Activated naive CD4-positive, alpha-beta T cell treated with anti-CD3 and anti-CD28 coated beads, Interleukin-2, amount 50 U/mL, for 72 hours (primary cell): ENCODE results near the gene FBLN7. TPM values are rescaled to one million over a fixed set of nuclear protein-coding genes. Genes with fewer than 3 reads are reported as not detected.
"Not testable (repeated sequence)": the region's sequence is repeated elsewhere in the genome, so short reads cannot be mapped to it uniquely, and the experiment has no call there.

Source experiments
- ATAC-seq, 2 donors: fragments of 150-1000 bp; cut with Tn5 transposase; 2 replicates each; pipeline ENCODE4 v1.10.0; 2021; ENCODE audit warnings: mild to moderate bottlenecking in 2 of 2, moderate library complexity in 2 of 2
- DNase-seq, 2 donors: peaks; one replicate each; pipeline ENCODE4 v3.0.0; 2021 to 2022; ENCODE audit warnings: low spot score in 2 of 2
- H3K27ac Mint-ChIP-seq, 2 donors: one replicate each; pipeline ENCODE4 v1.8.0; 2022; ENCODE audit warnings: mild to moderate bottlenecking in 2 of 2, mixed read lengths in 2 of 2
- H3K36me3 Mint-ChIP-seq, 2 donors: one replicate each; pipeline ENCODE4 v1.8.0; 2022; ENCODE audit warnings: mixed read lengths in 2 of 2
- H3K9me3 Mint-ChIP-seq, 2 donors: one replicate each; pipeline ENCODE4 v1.8.0; 2022; ENCODE audit warnings: mixed read lengths in 2 of 2
- total RNA-seq, 2 donors: library from RNA; stranded (reverse); gene quantifications; one replicate each; pipeline ENCODE4 v1.2.3, GENCODE V29; 2022

FBLN7 gene
- total RNA-seq, 2 donors from 2014 or later: 25.4 to 48.5 TPM

GRCh38 chr2:112136096-112136495 lies 2.1 kb upstream of the FBLN7 start:
- H3K9me3 Mint-ChIP-seq: peaks cover 5 to 6% of the 10 kb centered on the region in 2 donors
- no peak for ATAC-seq
- H3K36me3 Mint-ChIP-seq: peaks cover 11 to 15% of the 10 kb centered on the region in 2 donors
- DNase-seq: no peak
- H3K27ac Mint-ChIP-seq: peak overlapping the region; percentile 17 to 89

- Mint-ChIP-seq H3K36me3 (peaks cover 8 to 15% of the 10 kb centered on the region in 2 donors), H3K27ac (peak overlapping the region; percentile 22 to 89), H3K9me3 (peaks cover 2 to 3% of the 10 kb centered on the region in 2 donors)
- DNase-seq: no peak
- peak; percentile 53 to 88 for ATAC-seq
These were observed 548 bp upstream of the FBLN7 start for GRCh38 chr2:112137516-112138158.

GRCh38 chr2:112139033-112139614 lies 939 bp downstream of the FBLN7 start:
- not testable (repeated sequence) for DNase-seq, ATAC-seq, H3K27ac Mint-ChIP-seq, H3K9me3 Mint-ChIP-seq
- H3K36me3 Mint-ChIP-seq: peaks cover under 1 to 15% of the 10 kb centered on the region in 2 donors

GRCh38 chr2:112139661-112140204 lies 1.5 kb downstream of the FBLN7 start:
- H3K9me3 Mint-ChIP-seq, DNase-seq, ATAC-seq, H3K27ac Mint-ChIP-seq: not testable (repeated sequence)
- peaks cover 0 to 15% of the 10 kb centered on the region in 2 donors for H3K36me3 Mint-ChIP-seq

GRCh38 chr2:112140205-112140802 lies 2.1 kb downstream of the FBLN7 start:
- Mint-ChIP-seq H3K9me3 (no peaks in the 10 kb centered on the region), H3K36me3 (peaks cover 0 to 15% of the 10 kb centered on the region in 2 donors), H3K27ac (peak overlapping the region in 1 of 2 donors; percentile 55)
- ATAC-seq (no peak), DNase-seq (no peak)

GRCh38 chr2:112140899-112141625 lies 2.9 kb downstream of the FBLN7 start:
- DNase-seq (no peak), ATAC-seq (no peak)
- H3K9me3 Mint-ChIP-seq: no peaks in the 10 kb centered on the region
- H3K36me3 Mint-ChIP-seq: peaks cover 0 to 15% of the 10 kb centered on the region in 2 donors
- no peak overlapping the region for H3K27ac Mint-ChIP-seq

- no peak overlapping the region for H3K27ac Mint-ChIP-seq
- no peaks in the 10 kb centered on the region for H3K9me3 Mint-ChIP-seq
- H3K36me3 Mint-ChIP-seq: peaks cover 0 to 9% of the 10 kb centered on the region in 2 donors
- no peak for DNase-seq
- no peak for ATAC-seq
These were observed 3.4 kb downstream of the FBLN7 start for GRCh38 chr2:112141626-112142007.

- H3K9me3 Mint-ChIP-seq: no peaks in the 10 kb centered on the region
- no peak for DNase-seq
- H3K36me3 Mint-ChIP-seq: peaks cover 0 to 2% of the 10 kb centered on the region in 2 donors
- H3K27ac Mint-ChIP-seq: no peak overlapping the region
- ATAC-seq: no peak
These were observed 4.4 kb downstream of the FBLN7 start for GRCh38 chr2:112142525-112143078.

GRCh38 chr2:112143150-112143549 lies 5.0 kb downstream of the FBLN7 start:
- H3K36me3 Mint-ChIP-seq: no peaks in the 10 kb centered on the region
- H3K27ac Mint-ChIP-seq: no peak overlapping the region
- H3K9me3 Mint-ChIP-seq: no peaks in the 10 kb centered on the region
- DNase-seq (no peak), ATAC-seq (no peak)

GRCh38 chr2:112144966-112145365 lies 6.8 kb downstream of the FBLN7 start:
- peaks cover 0 to 4% of the 10 kb centered on the region in 2 donors for H3K9me3 Mint-ChIP-seq
- H3K36me3 Mint-ChIP-seq: no peaks in the 10 kb centered on the region
- ATAC-seq (no peak), DNase-seq (no peak)
- H3K27ac Mint-ChIP-seq: no peak overlapping the region

- DNase-seq: no peak
- ATAC-seq: no peak
- H3K27ac Mint-ChIP-seq: no peak overlapping the region
- peaks cover 0 to 4% of the 10 kb centered on the region in 2 donors for H3K9me3 Mint-ChIP-seq
- H3K36me3 Mint-ChIP-seq: no peaks in the 10 kb centered on the region
These were observed 9.4 kb downstream of the FBLN7 start for GRCh38 chr2:112147382-112148168.

- H3K27ac Mint-ChIP-seq: no peak overlapping the region
These were observed 10.3 kb downstream of the FBLN7 start for GRCh38 chr2:112148477-112148876.

GRCh38 chr2:112149194-112149593 lies 11.0 kb downstream of the FBLN7 start:
- DNase-seq (no peak), ATAC-seq (no peak)
- Mint-ChIP-seq H3K9me3 (peaks cover 0 to 4% of the 10 kb centered on the region in 2 donors), H3K36me3 (peaks cover 0 to 4% of the 10 kb centered on the region in 2 donors), H3K27ac (no peak overlapping the region)

More at GRCh38 chr2:112148477-112148876, 10.3 kb downstream of the FBLN7 start:
- Mint-ChIP-seq H3K36me3 (no peaks in the 10 kb centered on the region), H3K9me3 (peaks cover 0 to 4% of the 10 kb centered on the region in 2 donors)
- DNase-seq (no peak), ATAC-seq (no peak)

GRCh38 chr2:112149866-112150435 lies 11.8 kb downstream of the FBLN7 start:
- Mint-ChIP-seq H3K9me3 (peaks cover 0 to 4% of the 10 kb centered on the region in 2 donors), H3K36me3 (peaks cover 0 to 8% of the 10 kb centered on the region in 2 donors), H3K27ac (no peak overlapping the region)
- ATAC-seq (no peak), DNase-seq (no peak)

GRCh38 chr2:112150447-112150846 lies 12.3 kb downstream of the FBLN7 start:
- no peak for ATAC-seq
- no peak for DNase-seq
- Mint-ChIP-seq H3K9me3 (peaks cover 0 to 4% of the 10 kb centered on the region in 2 donors), H3K27ac (peak overlapping the region in 1 of 2 donors; percentile 6), H3K36me3 (peaks cover 0 to 8% of the 10 kb centered on the region in 2 donors)
